NCI-H748 (cell line): ENCODE data around the gene FAM210A.

Experiments
- DNase-seq: peaks from one replicate; lab custom pipeline; 2025; ENCODE audit not compliant: unreplicated experiment; lab: John Stamatoyannopoulos, UW

Gene FAM210A

GRCh38 chr18:13647761-13648160 lies 78.6 kb downstream of the FAM210A start:
- no peak for DNase-seq

- no peak for DNase-seq
Measured at GRCh38 chr18:13646633-13647032, 79.7 kb downstream of the FAM210A start.

GRCh38 chr18:13645093-13645492 lies 81.3 kb downstream of the FAM210A start:
- no peak for DNase-seq

GRCh38 chr18:13643261-13643751 lies 83.1 kb downstream of the FAM210A start:
- DNase-seq = no peak

GRCh38 chr18:13642440-13642827 lies 83.9 kb downstream of the FAM210A start:
- DNase-seq = no peak

- DNase-seq = no peak
Measured at GRCh38 chr18:13641551-13642439, 84.6 kb downstream of the FAM210A start.

- no peak for DNase-seq
Measured at GRCh38 chr18:13640266-13640860, 86.0 kb downstream of the FAM210A start.

- DNase-seq = no peak
Measured at GRCh38 chr18:13638719-13639595, 87.4 kb downstream of the FAM210A start.

- no peak for DNase-seq
Measured at GRCh38 chr18:13635046-13635445, 91.3 kb downstream of the FAM210A start.

GRCh38 chr18:13633700-13634099 lies 92.7 kb downstream of the FAM210A start:
- DNase-seq = no peak

- no peak for DNase-seq
Measured at GRCh38 chr18:13630716-13631268, 95.6 kb downstream of the FAM210A start.

GRCh38 chr18:13629841-13630715 lies 96.3 kb downstream of the FAM210A start:
- peak; percentile 64 for DNase-seq

- no peak for DNase-seq
Measured at GRCh38 chr18:13628211-13628610, 98.1 kb downstream of the FAM210A start.

GRCh38 chr18:13627639-13628038 lies 98.7 kb downstream of the FAM210A start:
- no peak for DNase-seq

GRCh38 chr18:13626544-13626908 lies 99.8 kb downstream of the FAM210A start:
- no peak for DNase-seq

GRCh38 chr18:13625843-13626543 lies 100.4 kb downstream of the FAM210A start:
- no peak for DNase-seq

- DNase-seq = no peak
Measured at GRCh38 chr18:13625355-13625754, 101.0 kb downstream of the FAM210A start.

- no peak for DNase-seq
Measured at GRCh38 chr18:13624563-13625237, 101.7 kb downstream of the FAM210A start.

GRCh38 chr18:13623871-13624270 lies 102.5 kb downstream of the FAM210A start:
- DNase-seq = no peak
